Activated CD8-positive, alpha-beta memory T cell treated with anti-CD3 and anti-CD28 coated beads for 36 hours (primary cell): ENCODE data around the gene CXCL10. TPM values are rescaled to one million over a fixed set of nuclear protein-coding genes. Genes with fewer than 3 reads are reported as not detected.
"Not testable (repeated sequence)": the region's sequence is repeated elsewhere in the genome, so short reads cannot be mapped to it uniquely, and the experiment has no call there.

Source experiments
- CTCF ChIA-PET: fragments of 350-600 bp; sonication (Branson Sonifier 250); formaldehyde crosslinking; loops from one replicate; lab custom pipeline; 2021; ENCODE audit warnings: antibody characterized with exemption; lab: Charles Lee
- POLR2A ChIA-PET: fragments of 350-600 bp; sonication (Branson Sonifier 250); formaldehyde crosslinking; loops from one replicate; lab custom pipeline; 2021; ENCODE audit warnings: antibody characterized with exemption; lab: Charles Lee
- total RNA-seq, 2 experiments: library from RNA; stranded (reverse); gene quantifications; one replicate each; pipeline ENCODE4 v1.2.3, GENCODE V29; 2021

The CXCL10 gene
- total RNA-seq = under 1 TPM; 0.15 to 0.59 TPM

DNA sequence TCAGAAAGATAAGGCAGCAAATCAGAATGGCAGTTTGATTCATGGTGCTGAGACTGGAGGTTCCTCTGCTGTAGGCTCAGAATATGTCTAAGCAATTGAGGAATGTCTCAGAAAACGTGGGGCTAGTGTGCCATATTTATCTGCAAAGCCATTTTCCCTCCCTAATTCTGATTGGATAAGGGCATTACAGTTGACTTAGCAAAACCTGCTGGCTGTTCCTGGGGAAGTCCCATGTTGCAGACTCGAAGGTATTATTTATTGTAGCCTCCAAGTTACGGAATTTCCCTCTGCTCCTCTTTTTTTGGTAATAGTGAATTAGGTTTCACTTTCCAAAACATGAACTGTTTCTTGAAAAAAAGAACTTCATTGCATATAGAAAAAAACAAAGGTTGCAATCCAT is at the start of gene CXCL10:
Gene CXCL10, minus strand, starts transcription at position 109 of the 400 bp plus-strand sequence. Its CDS starts 66 bp downstream, at position 43.
- ChIA-PET POLR2A (no interaction called here), CTCF (interaction anchor here (1.4 kb wide), 1 partner anchor 26 kb away, joined by 4 read pairs; no protein-coding TSS in a partner anchor)

DNA sequence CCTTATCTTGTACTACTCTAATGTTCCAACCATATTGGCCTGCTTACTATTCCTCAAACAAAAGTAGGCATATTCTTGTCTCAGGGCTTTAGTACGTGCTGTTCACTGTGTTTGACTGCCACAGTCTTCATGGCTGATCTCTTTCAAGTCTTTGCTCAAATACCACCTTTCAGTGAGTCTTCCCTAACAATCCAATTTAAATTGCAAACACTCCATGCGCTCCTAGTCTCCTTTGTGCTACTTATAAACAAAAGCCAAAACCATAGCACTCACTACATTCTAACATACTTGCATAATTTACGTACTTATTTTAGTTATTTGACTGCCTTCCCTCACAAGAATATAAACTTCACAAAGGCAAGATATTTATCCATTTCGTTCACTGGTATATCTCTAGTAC is 49.5 kb upstream of the CXCL10 start:
- ChIA-PET CTCF (no interaction called here), POLR2A (no interaction called here)

DNA sequence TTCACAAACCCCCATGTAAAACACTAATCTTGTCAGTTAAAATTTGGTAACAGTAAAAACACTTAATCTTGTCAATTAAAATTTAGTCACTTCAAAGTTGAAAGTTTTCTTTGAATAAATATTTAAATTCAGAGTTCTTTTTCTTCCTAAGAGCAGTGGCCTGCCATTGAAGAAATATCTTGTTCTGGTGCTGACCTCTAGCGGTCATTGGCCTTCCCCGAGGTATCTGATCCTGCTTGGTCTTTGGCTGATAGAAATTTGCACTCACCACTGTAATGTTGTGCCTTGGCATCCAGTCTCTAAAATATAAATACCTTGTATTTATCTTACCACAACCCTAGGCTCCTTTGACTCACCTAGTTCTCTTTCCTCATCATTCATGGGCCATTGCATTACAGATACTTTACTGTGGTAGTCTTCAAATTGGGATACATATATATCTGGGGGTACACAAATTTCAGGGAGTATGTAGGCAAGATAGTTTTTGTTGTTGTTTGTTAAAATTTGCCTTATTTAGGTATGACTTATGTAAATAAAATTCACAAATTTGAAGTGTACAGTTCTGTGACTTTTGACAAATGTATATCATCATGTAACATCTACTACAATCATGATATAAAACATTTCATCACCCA is 44.5 kb upstream of the CXCL10 start:
- CTCF ChIA-PET = interaction anchor here (1.6 to 2.1 kb wide), 2 partner anchors 72 kb away, joined by 7 to 28 read pairs; no protein-coding TSS in a partner anchor
- POLR2A ChIA-PET = no interaction called here

DNA sequence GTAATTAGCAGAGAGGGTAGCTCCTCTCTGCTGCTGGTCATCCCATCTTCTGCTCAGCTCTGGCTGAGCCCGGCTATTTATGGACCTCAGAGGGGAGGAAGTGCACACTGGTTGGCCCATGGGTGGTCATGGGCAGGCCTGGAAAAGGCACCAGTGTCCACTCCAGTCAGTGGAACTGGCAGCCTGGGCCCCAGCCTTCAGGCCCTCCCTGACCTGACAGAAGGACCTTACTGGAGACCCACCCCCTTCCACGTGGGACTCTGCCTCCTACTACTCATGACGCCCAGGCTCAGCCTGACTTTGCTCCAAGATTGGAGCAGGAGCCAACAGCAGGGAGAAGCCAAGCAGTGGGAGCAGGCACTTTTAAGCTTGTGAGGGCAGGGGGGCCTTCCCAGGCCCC is 43.2 kb upstream of the CXCL10 start:
- POLR2A ChIA-PET = no interaction called here

DNA sequence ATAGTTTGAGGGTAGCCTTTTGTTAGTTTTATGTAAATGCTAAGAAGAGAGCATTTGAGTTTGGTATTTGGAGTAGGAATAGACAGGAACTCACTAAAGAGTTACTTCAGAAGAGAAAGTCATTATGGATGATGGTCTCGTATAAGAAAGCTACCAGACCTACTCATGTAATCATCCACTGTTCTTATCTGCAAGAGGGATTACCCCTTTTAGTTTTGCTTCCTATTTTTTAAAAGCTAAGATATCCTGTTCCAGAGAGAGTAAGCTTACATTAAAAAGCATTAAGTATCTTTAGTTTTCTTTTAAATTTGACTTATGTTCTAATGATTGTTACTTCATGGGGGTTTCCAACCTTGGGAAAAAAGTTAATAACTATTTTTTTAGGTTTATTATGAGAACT is 38.7 kb upstream of the CXCL10 start:
- POLR2A ChIA-PET = no interaction called here
- CTCF ChIA-PET = interaction anchor here (0.7 kb wide), 1 partner anchor 638 kb away, joined by 4 read pairs; no protein-coding TSS in a partner anchor

More for the DNA sequence above, 43.2 kb upstream of the CXCL10 start:
- CTCF ChIA-PET = interaction anchor here (0.7 to 2.1 kb wide), 3 partner anchors 29 to 74 kb away, joined by 3 to 28 read pairs (median 5); no protein-coding TSS in a partner anchor

DNA sequence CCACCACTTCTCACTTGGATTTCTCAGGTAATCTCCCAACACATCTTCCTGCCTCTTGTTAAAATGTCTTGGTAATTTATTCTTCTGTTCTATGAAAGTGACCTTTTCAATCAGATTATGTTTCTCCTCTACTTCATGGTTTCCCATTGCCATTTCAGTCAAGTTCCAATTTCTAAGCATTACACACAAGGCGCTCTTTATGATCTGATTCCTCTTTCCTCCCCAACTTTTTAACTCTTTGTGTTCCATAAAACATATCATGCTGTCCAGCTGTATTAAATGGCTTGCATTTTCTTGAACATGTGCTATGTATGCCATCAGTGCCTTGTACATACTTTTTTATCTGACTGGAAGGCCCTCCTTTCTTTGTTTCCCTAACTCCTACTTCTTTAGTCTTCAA is 38.1 kb upstream of the CXCL10 start:
- CTCF ChIA-PET = no interaction called here
- POLR2A ChIA-PET = no interaction called here

DNA sequence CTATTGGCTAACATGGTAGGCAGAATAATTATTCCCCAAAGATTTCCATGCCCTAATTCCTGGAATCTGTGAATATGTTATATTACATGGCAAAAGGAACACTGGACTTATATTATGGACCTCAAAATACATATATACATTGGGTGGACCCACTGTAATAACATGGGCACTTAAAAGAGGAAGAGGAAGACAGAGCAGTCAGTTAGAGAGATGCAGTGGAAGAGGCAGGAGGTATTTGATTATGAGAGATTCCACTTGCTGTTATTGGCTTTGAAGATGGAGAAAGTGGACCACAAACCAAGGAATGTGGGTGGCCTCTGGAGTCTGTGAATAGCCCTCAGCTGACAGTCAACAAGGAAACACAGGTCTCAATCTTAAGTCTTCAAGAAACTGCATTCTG is 37.2 kb upstream of the CXCL10 start:
- POLR2A ChIA-PET = no interaction called here
- CTCF ChIA-PET = no interaction called here

DNA sequence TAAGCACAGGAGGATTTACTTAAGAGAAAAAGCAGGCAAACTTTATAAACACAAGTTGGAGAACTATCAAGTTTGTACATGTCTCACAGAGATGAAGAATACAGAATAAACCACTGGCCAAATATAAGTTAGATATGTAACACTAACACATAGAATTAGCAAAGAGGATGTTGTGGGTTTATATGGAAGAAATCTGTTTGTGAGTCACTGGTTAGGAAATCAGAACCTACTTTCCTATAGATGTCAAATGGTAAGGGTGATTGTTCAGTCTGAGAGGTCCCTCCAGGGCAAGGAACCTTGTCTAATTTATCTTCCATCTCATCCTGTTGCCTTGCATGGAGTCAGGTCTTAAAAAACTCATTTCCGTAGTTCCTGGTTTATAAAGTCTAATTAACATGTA is 36.5 kb upstream of the CXCL10 start:
- CTCF ChIA-PET = interaction anchor here (1.2 kb wide), 1 partner anchor 64 kb away, joined by 3 read pairs; no protein-coding TSS in a partner anchor

DNA sequence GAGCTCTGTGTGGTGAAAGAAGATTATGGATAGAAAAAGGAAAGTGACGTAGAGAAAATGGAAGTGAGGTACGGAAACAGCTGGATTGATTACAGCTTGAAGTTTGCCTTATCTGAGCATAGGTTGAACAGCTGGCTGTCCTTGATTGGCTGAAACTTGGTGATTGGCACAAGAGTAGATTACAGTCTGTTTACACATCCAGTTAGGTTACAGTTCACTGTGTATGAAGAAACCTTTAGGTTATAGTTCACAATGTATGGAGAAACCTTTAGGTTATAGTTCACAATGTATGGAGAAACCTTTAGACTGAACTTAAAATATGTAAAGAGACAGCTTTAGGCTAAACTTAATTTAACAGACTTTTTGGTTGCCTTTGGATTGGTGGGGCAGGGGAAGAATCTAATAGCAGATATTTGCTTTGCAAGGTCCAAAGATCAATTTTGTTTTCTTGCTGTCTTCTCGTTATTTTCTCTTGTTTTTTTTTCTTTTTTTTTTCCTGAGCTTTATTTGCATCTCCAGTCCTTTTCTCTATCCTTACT is 35.7 kb upstream of the CXCL10 start:
- POLR2A ChIA-PET = interaction anchor here (0.7 to 2.0 kb wide), 3 partner anchors 16 to 561 kb away, joined by 3 to 7 read pairs (median 3); partner anchors contain the start of gene NAAA
- CTCF ChIA-PET = interaction anchor here (1.2 kb wide), 1 partner anchor 63 kb away, joined by 3 read pairs; no protein-coding TSS in a partner anchor

More for the DNA sequence above, 36.5 kb upstream of the CXCL10 start:
- POLR2A ChIA-PET = interaction anchor here (2.0 kb wide), 1 partner anchor 17 kb away, joined by 7 read pairs; no protein-coding TSS in a partner anchor

DNA sequence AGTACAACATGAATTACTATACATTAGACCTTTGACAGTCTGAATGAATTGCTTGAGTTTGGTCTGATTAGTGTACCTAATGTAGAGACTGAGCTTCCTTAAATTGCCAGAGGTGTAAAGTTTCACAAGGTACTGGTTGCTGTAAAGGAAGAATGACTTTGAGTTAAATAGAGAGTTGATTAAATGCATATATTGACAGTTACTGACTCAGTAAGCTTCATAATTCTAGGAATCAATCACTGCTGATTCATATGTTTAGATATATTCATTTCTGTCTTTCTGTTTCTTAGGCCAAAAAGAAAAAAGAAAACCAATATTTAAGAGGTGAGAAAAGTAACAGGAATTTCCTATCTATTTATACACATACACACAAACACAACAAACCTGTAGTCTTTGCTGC is 35.0 kb upstream of the CXCL10 start:
- ChIA-PET CTCF (interaction anchor here (0.8 to 1.2 kb wide), 2 partner anchors 62 to 63 kb away, joined by 3 to 4 read pairs; no protein-coding TSS in a partner anchor), POLR2A (interaction anchor here (0.5 to 2.0 kb wide), 4 partner anchors 16 to 1480 kb away, joined by 3 to 7 read pairs (median 3); partner anchors contain the start of gene NAAA)

DNA sequence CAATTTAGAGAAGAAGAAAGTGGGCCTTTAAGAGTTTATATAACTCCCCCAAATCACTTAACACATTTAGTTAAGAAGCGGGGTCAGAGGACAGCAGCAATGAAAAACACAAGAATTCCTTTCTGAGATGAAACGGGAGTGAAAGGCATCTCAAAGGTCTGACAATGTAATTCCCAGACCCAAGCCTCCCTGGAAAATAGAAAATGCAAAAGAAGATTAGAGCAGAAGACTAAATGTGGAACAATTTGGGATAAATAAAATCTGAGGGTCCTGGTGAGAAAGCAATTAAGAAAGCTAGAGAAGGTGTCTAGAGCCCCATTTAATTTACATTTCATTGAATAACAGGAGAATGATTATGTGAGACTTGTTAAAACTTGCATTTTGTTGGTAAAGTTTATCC is 32.1 kb upstream of the CXCL10 start:
- ChIA-PET CTCF (no interaction called here), POLR2A (no interaction called here)

DNA sequence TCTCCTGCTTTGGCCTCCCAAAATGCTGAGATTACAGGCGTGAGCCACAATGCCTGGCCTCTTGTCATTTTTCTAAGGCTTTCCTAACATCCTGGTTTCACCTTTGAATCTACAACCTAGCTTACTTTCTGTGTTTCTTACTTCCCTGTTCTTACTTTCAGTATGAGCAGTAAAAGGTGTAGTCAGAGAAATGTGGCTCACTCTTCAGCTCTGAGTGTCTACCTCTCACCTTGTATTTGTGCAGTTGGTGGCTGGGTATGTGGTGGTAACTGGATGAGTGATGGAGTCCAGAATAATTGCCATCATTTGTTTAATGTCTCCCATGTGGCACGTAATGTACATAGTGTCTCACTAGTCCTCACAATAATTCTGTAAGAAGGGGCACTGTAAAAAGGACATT is 31.7 kb upstream of the CXCL10 start:
- POLR2A ChIA-PET = no interaction called here
- CTCF ChIA-PET = no interaction called here

DNA sequence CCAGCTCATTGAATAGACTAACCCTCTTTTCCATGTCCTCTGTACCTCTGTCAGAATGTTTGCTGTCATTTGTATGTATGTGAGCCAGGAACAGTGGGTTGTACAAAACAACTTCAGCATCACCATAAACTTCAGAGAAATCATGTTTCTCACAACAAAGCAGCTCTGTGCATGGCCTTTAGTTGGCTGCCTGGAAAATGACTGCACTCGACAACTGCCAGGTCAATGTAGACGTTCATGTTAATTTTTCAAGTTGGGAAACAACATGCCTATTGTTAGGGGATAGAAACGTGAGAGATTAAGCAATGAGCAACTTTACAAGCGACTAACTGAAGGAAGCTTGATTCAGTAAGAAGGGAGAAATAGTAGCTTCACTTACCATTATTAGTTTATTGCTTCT is 30.4 kb upstream of the CXCL10 start:
- CTCF ChIA-PET = interaction anchor here (0.8 kb wide), 1 partner anchor 58 kb away, joined by 3 read pairs; no protein-coding TSS in a partner anchor
- POLR2A ChIA-PET = no interaction called here

DNA sequence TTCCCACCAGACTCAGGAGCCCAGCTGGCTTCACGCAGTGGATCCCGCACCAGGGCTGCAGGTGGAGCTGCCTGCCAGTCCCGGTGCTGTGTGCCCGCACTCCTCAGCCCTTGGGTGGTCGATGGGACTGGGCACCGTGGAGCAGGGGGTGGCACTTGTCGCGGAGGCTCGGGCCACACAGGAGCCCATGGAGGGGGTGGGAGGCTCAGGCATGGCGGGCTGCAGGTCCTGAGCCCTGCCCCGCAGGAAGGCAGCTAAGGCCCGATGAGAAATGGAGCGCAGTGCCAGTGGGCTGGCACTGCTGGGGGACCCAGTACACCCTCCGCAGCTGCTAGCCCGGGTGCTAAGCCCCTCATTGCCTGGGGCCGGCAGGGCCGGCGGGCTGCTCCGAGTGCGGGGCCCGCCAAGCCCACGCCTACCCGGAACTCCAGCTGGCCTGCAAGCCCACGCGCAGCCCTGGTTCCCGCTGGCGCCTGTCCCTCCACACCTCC is 27.3 kb upstream of the CXCL10 start:
- POLR2A ChIA-PET, CTCF ChIA-PET: not testable (repeated sequence)

DNA sequence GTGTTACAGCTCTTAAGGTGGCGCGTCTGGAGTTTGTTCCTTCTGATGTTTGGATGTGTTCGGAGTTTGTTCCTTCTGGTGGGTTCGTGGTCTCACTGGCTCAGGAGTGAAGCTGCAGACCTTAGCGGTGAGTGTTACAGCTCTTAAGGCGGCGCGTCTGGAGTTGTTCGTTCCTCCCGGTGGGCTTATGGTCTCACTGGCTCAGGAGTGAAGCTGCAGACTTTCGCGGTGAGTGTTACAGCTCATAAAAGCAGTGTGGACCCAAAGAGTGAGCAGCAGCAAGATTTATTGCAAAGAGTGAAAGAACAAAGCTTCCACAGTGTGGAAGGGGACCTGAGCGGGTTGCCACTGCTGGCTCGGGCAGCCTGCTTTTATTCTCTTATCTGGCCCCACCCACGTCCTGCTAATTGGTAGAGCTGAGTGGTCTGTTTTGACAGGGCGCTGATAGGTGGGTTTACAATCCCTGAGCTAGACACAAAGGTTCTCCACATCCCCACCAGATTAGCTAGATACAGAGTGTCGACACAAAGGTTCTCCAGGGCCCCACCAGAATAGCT is 26.6 kb upstream of the CXCL10 start:
- CTCF ChIA-PET, POLR2A ChIA-PET: not testable (repeated sequence)

DNA sequence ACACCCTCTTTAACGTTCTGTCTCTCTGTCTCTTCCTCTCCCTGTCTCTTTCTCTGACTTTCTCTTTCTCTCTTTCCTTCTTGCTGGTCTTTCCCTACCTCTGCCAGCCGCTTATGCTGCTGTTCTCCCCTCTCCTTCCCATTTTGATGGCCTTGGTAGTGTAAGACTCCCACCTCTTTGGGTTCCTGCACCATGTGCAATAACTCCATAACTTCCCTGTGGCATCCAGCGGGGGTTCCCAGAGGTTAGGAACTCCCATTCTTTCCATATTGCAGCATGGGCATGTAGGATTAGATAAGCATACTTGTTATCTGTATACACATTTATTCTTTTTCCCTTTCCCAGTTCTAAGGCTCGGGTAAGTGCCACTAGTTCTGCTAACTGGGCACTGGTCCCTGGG is 21.4 kb upstream of the CXCL10 start:
- CTCF ChIA-PET, POLR2A ChIA-PET: not testable (repeated sequence)

DNA sequence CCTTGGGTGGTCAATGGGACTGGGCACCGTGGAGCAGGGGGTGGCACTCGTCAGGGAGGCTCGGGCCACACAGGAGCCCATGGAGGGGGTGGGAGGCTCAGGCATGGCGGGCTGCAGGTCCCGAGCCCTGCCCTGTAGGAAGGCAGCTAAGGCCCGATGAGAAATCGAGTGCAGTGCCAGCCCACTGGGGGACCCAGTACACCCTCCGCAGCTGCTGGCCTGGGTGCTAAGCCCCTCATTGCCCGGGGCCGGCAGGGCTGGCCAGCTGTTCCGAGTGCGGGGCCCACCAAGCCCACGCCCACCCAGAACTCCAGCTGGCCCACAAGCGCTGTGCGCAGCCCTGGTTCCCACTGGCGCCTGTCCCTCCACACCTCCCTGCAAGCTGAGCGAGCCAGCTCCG is 20.0 kb upstream of the CXCL10 start:
- POLR2A ChIA-PET = interaction anchor here (2.3 kb wide), 1 partner anchor 15 kb away, joined by 7 read pairs; no protein-coding TSS in a partner anchor
- CTCF ChIA-PET = not testable (repeated sequence)

DNA sequence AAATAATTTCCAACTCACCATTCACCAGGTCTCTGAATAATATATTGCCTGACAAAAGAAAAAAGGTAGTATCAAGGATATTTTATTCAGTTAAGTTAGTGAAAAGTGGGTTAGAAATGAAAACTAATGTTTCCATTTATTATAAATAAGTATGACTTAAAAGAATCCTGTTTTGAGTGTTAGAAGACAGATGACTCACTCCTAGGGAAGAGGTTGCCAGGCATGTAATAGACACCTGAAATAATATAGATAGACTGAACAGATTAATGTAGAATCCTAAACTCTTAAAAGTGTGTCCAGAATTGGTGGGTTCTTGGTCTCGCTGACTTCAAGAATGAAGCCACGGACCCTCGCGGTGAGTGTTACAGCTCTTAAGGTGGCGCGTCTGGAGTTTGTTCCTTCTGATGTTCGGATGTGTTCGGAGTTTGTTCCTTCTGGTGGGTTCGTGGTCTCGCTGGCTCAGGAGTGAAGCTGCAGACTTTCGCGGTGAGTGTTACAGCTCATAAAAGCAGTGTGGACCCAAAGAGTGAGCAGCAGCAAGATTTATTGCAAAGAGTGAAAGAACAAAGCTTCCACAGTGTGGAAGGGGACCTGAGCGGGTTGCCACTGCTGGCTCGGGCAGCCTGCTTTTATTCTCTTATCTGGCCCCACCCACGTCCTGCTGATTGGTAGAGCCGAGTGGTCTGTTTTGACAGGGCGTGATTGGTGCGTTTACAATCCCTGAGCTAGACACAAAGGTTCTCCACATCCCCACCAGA is 19.1 kb upstream of the CXCL10 start:
- POLR2A ChIA-PET = interaction anchor here (2.3 kb wide), 1 partner anchor 16 kb away, joined by 7 read pairs; no protein-coding TSS in a partner anchor
- CTCF ChIA-PET = not testable (repeated sequence)

DNA sequence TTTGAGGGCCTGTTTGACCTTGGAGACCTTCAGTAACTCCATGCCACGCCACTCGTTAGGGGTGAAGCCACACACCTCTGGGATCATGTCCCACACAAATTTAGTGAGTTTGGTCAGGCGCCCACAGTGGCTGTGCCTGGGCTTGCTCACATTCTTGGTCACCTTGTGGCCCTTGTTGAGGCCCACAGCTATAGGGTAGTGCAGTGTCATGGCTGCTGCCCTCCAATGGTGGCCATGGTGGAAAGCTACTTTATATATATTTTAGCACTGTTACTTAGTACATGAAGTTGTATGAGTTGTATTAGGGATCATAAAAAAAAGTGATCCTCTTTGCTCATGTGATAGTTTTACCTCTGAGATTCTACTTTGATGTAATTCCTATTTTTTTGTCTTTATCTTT is 13.6 kb upstream of the CXCL10 start:
- ChIA-PET CTCF (interaction anchor here (0.9 kb wide), 1 partner anchor 30 kb away, joined by 3 read pairs; no protein-coding TSS in a partner anchor), POLR2A (no interaction called here)
